HG03521 (cell line): Measurements from ENCODE around the gene SART1.
"Not testable (repeated sequence)": the region's sequence is repeated elsewhere in the genome, so short reads cannot be mapped to it uniquely, and the experiment has no call there.

ENCODE experiments used
- ATAC-seq: cut with Tn5 transposase; IDR thresholded peaks from one replicate; pipeline ENCODE4 v1.9.1; 2021; ENCODE audit warnings: mild to moderate bottlenecking, moderate library complexity; ENCODE audit not compliant: unreplicated experiment

Gene SART1

GRCh38 chr11:65932558-65932919 lies 29.0 kb upstream of the SART1 start:
- no peak for ATAC-seq

DNA sequence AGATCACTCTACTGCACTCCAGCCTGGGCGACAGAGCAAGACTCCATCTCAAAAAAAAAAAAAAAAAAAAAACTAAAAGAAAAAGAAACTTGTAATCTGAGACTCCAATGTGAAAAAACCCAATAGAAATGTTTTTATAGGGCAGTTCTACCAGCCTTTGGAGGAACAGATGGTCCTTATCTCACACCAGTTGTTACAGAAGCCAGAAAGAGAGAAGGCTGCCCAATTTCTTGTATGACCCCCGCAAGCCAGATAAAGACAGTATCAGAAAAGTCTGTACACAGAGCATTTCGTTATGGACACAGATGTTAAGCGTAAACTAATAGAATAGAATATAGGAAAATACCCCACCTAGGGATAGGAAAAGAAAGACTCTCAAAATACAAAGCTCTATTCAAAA lies 27.5 kb upstream of the SART1 start:
- no peak for ATAC-seq

- no peak for ATAC-seq
Observed at GRCh38 chr11:65937766-65938165, 23.8 kb upstream of the SART1 start.

DNA sequence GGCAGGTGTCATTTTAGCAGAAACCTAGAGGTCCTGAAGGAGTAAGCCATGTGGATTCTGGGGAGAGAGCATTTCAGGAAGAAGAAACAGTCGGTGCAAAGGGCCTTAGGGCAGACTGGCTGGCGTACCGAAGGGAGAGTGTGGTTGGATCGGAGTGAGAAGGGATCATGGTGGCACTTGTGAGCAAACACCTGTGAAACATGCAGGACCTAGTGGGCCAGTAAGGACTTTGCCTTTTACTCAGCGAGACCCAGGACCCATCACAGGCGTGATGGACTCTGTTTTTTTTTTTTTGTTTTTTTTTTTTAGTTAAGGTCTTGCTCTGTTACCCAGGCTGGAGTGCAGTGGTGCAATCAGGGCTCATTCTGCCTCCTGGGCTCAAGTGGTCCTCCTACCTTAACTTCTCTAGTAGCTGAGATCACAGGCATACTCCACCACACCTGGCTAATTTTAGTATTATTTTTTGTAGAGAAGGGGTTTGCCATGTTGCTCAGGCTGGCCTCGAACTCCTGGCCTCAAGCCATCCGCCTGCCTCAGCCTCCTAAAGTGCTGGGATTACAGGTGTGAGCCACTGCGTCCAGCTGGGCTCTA lies 19.7 kb upstream of the SART1 start:
- ATAC-seq, result no peak

DNA sequence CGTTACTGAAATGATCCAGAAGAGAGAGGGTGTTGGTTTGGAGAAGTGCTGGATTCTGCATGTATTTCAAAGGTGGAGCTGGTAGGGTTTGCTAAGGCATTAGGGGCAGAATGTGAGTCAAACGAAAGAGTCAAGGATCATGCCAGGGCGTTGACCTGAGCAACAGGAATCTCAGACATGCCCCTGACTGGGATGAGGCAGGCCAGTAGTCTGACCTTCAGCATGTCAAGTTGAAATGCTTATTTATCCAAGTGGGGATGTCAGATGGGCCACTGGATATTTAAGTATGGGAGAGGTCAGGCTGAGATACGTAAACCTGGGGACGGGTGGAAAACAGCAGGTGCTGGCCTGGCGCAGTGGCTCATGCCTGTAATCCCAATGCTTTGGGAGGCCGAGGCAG lies 19.0 kb upstream of the SART1 start:
- ATAC-seq, result no peak

GRCh38 chr11:65944191-65944590 lies 17.3 kb upstream of the SART1 start:
- ATAC-seq, result no peak

DNA sequence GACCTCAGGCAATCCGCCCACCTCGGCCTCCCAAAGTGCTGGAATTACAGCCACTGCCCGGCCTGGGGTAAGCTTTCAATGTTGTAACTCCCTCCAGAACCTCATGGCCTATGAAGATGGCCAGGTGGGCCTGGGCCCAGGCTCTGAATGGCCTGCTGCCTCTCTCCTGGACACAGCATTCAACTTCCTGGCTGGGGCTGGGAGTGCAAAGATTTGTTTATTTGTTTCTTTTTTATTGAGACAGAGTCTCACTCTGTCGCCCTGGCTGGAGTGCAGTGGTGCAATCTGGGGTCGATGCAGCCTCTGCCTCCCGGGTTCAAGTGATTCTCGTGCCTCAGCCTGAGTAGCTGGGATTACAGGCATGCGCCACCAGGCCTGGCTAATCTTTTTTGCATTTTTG lies 16.8 kb upstream of the SART1 start:
- no peak for ATAC-seq

GRCh38 chr11:65945430-65945911 lies 16.1 kb upstream of the SART1 start, which contains the start of gene TSGA10IP:
Gene TSGA10IP, plus strand, starts transcription at chr11:65945480. Its CDS starts 196 bp downstream, at chr11:65945676.
- ATAC-seq, result no peak

- ATAC-seq, result no peak
Observed at GRCh38 chr11:65945941-65946558, 15.5 kb upstream of the SART1 start.

DNA sequence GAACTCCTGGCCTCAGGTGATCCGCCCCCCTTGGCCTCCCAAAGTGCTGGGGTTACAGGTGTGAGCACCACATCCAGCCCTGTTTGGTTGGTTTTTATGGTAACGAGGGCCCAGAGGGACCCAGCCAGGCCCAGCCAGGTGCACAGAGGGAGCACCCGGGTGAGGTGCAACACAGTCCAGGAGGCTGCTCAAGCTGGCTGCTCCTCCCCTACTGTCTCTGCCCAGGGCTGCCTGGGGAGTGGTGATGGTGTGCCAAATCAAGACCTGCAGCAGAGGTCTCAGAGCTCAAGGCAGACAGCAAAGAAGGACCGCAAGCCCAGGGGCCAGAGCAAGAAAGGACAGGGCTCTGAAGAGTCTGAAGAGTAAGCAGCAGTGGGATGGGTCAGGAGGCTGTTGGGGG lies 14.9 kb upstream of the SART1 start:
- no peak for ATAC-seq

- no peak for ATAC-seq
Observed at GRCh38 chr11:65947133-65947532, 14.4 kb upstream of the SART1 start.

DNA sequence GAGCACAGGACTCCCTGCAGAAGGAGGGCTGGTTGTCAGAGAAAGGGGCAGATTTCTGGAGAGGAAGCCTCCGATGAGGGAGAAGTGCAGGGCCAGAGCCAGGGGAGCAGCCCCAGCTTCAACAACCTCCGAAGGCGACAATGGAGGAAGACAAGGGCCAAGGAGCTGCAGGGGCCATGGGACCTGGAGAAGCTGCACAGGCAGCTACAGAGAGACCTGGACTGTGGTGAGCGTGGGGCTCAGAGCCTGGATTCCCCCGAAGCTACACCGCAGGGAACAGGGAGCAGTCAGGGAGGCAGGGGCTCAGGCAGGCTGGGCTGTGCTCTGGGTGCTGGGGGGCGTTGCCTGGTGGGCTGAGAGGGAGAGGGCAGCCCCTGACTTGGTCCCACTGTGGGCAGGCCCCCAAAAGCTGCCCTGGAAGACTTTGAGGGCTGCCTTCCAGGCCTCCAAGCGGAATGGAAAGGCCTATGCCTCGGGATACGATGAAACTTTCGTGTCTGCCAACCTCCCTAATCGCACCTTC lies 13.9 kb upstream of the SART1 start:
- ATAC-seq, result no peak

DNA sequence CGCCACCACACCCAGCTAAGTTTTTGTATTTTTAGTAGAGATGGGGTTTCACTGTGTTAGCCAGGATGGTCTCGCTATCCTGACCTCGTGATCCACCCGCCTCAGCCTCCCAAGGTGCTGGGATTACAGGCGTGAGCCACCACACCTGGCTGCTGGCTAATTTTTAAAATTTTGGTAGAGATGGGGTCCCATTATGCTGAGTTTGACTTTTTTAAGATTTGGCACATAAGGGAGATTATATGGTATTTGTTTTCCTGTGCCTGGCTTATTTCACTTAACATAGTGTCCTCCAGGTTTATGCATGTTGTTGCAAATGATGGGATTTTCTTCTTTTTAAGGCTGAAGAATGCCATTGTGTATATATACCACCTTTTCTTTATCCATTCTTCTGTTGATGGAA lies 10.8 kb upstream of the SART1 start:
- ATAC-seq, result not testable (repeated sequence)

GRCh38 chr11:65951641-65952040 lies 9.9 kb upstream of the SART1 start:
- not testable (repeated sequence) for ATAC-seq

GRCh38 chr11:65952052-65952521 lies 9.4 kb upstream of the SART1 start:
- ATAC-seq, result no peak

GRCh38 chr11:65953471-65953870 lies 8.1 kb upstream of the SART1 start:
- no peak for ATAC-seq

GRCh38 chr11:65954771-65955170 lies 6.8 kb upstream of the SART1 start:
- no peak for ATAC-seq

- ATAC-seq, result no peak
Observed at GRCh38 chr11:65958291-65958690, 3.2 kb upstream of the SART1 start.

GRCh38 chr11:65958774-65959420 lies 2.6 kb upstream of the SART1 start:
- ATAC-seq, result no peak

- no peak for ATAC-seq
Observed at GRCh38 chr11:65960824-65961266, 689 bp upstream of the SART1 start.

- ATAC-seq, result no peak
Observed at GRCh38 chr11:65962141-65962564, 619 bp downstream of the SART1 start.

GRCh38 chr11:65964906-65965305 lies 3.4 kb downstream of the SART1 start:
- ATAC-seq, result no peak
